Fibroblast of lung (primary cell): ENCODE measurements around the gene PIMREG. TPM values are rescaled to one million over a fixed set of nuclear protein-coding genes. Genes with fewer than 3 reads are reported as not detected.

ENCODE experiments used
- DNase-seq, 2 donors: peaks; one replicate each; pipeline versions ENCODE4 v3.0.0 to v3.0.0-alpha.2; 2010; ENCODE audit warnings: low read depth in 2 of 2
- H2AFZ ChIP-seq: 2 replicates; pipeline ENCODE4 v1.5.1; 2012; ENCODE audit warnings: low read length, control low read depth, inconsistent platforms
- H3K27ac ChIP-seq: 2 replicates; pipeline ENCODE4 v1.5.1; 2011; ENCODE audit warnings: low read length, control low read depth; ENCODE audit not compliant: insufficient read depth
- H3K27me3 ChIP-seq: 2 replicates; pipeline ENCODE4 v1.5.1; 2011; ENCODE audit warnings: mild to moderate bottlenecking, low read length; ENCODE audit not compliant: control insufficient read depth, insufficient read depth
- H3K36me3 ChIP-seq: 2 replicates; pipeline ENCODE4 v1.5.1; 2011; ENCODE audit warnings: low read length; ENCODE audit not compliant: control insufficient read depth, insufficient read depth
- H3K4me1 ChIP-seq: 2 replicates; pipeline ENCODE4 v1.5.1; 2011; ENCODE audit warnings: low read length; ENCODE audit not compliant: control insufficient read depth, insufficient read depth; ENCODE audit errors: extremely low read depth
- H3K4me2 ChIP-seq: 2 replicates; pipeline ENCODE4 v1.5.1; 2011; ENCODE audit warnings: low read length, control low read depth; ENCODE audit not compliant: insufficient read depth; ENCODE audit errors: extremely low read depth
- H3K4me3 ChIP-seq, 4 experiments: fragments of 200-600 bp in 1 of 4; sonication (generic) in 1 of 4; replicated peaks in 1 of 4; 2 replicates each; pipeline ENCODE4 v1.5.1; 2011 to 2016; ENCODE audit warnings: low read length in 4 of 4, low read depth in 3 of 4, mild to moderate bottlenecking in 3 of 4, control low read depth in 2 of 4, inconsistent platforms in 1 of 4, mixed read lengths in 1 of 4; ENCODE audit not compliant: insufficient read depth in 1 of 4; ENCODE audit errors: control extremely low read depth in 1 of 4
- H3K79me2 ChIP-seq: 2 replicates; pipeline ENCODE4 v1.5.1; 2012; ENCODE audit warnings: mild to moderate bottlenecking, low read length, inconsistent platforms; ENCODE audit not compliant: control insufficient read depth, insufficient read depth
- H3K9ac ChIP-seq: 2 replicates; pipeline ENCODE4 v1.5.1; 2011; ENCODE audit warnings: mild to moderate bottlenecking, low read length, control low read depth; ENCODE audit not compliant: insufficient read depth
- H3K9me3 ChIP-seq: 2 replicates; pipeline ENCODE4 v1.5.1; 2012; ENCODE audit warnings: low read depth, low read length; ENCODE audit not compliant: control insufficient read depth, insufficient read depth
- H4K20me1 ChIP-seq: 2 replicates; pipeline ENCODE4 v1.5.1; 2011; ENCODE audit warnings: low read length; ENCODE audit not compliant: control insufficient read depth, insufficient read depth; ENCODE audit errors: extremely low read depth
- EZH2 ChIP-seq: IDR thresholded peaks from 2 replicates; pipeline ENCODE4 v1.5.1; 2012; ENCODE audit warnings: low read length, control low read depth, mild to moderate bottlenecking; ENCODE audit errors: missing control alignments
- polyA plus RNA-seq, 2 donors: library from polyadenylated mRNA; depleted of rRNA in 1 of 2; stranded (reverse) in 1 of 2; unstranded in 1 of 2; fragments of >200 nt; gene quantifications; 2 replicates each; pipeline ENCODE4 v1.2.1, GENCODE V29; 2011 to 2012; ENCODE audit warnings: missing spikeins in 1 of 2
- total RNA-seq: library from RNA; depleted of rRNA; stranded (reverse); fragments of >200 nt; gene quantifications from 2 replicates; pipeline ENCODE4 v1.2.1, GENCODE V29; 2014
- TF ChIP-seq, protein P1 (sequence below), 2 donors: IDR thresholded peaks in 1 of 2; conservative IDR thresholded peaks in 1 of 2; 1 replicate in 1 of 2; 2 replicates in 1 of 2; pipeline ENCODE4 v1.5.1; 2011 to 2012; ENCODE audit warnings: low read length in 2 of 2, control low read depth in 1 of 2, inconsistent platforms in 1 of 2, low read depth in 1 of 2, mild to moderate bottlenecking in 1 of 2

Gene PIMREG
- total and polyA plus RNA-seq, 2 donors (not counting 1 experiment from before 2014, with no cell fraction given), result 6.5 to 10.6 TPM

DNA sequence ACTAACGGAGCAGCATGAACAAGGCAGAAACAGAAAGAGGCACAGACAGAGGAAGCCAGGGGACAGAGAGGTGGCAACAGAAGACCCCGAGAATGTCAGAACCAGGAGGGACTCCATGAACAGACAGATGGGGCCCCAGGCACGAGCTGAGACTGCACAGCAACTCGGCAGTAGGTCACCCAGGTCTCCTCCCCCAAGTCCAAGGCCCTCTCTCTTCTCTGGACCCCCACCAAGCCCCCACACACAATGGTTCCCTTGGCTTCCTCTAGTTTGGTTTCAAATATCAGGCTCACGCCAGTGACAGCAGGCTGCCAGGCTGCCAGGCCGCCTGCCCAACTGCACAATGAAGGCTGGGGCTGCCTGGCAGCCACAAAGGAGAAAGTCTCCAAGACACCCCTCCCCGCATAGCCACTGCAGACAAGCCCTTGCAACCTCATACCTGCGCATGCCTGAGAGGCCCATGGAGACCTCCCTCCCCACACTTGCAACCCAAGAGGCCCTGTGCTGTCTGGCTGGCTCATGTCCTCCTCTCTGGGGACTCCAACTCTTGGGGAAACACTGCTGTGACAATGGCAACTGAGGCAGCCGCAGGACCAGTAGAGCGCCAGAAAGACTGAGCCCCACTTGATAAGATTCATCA, 54.8 kb downstream of the PIMREG start:
- Histone ChIP-seq H3K4me3 (no peak overlapping the region), H3K4me1 (no peaks in the 10 kb centered on the region), H3K4me2 (no peak overlapping the region), H3K27ac (no peak overlapping the region), H3K36me3 (no peaks in the 10 kb centered on the region), H2AFZ (no peak overlapping the region), H3K9ac (no peak overlapping the region), H3K79me2 (no peaks in the 10 kb centered on the region), H4K20me1 (no peaks in the 10 kb centered on the region), H3K9me3 (no peaks in the 10 kb centered on the region), H3K27me3 (peaks cover 16% of the 10 kb centered on the region)
- no peak for TF ChIP-seq EZH2
- TF ChIP-seq, protein P1, sequence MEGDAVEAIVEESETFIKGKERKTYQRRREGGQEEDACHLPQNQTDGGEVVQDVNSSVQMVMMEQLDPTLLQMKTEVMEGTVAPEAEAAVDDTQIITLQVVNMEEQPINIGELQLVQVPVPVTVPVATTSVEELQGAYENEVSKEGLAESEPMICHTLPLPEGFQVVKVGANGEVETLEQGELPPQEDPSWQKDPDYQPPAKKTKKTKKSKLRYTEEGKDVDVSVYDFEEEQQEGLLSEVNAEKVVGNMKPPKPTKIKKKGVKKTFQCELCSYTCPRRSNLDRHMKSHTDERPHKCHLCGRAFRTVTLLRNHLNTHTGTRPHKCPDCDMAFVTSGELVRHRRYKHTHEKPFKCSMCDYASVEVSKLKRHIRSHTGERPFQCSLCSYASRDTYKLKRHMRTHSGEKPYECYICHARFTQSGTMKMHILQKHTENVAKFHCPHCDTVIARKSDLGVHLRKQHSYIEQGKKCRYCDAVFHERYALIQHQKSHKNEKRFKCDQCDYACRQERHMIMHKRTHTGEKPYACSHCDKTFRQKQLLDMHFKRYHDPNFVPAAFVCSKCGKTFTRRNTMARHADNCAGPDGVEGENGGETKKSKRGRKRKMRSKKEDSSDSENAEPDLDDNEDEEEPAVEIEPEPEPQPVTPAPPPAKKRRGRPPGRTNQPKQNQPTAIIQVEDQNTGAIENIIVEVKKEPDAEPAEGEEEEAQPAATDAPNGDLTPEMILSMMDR (conservative IDR thresholded peaks at IDR 0.05 in 1 of 2, IDR thresholded peaks at IDR 0.05 in 1 of 2; ENCODE audit: low read depth in 1 of 2, low read length in 2 of 2), result no peak
- no peak for DNase-seq

Other genes with a start within 250 kb of the PIMREG start
- under 0.01 TPM in 1 of 2 replicates, not detected in the other for gene AIPL1, start 9.3 kb upstream of the PIMREG start, total RNA-seq
- gene AIPL1, start 9.3 kb upstream of the PIMREG start, polyA plus RNA-seq, result 0.05 TPM in 1 of 2 replicates, not detected in the other
- 0.77 and 0.99 TPM in 2 replicates for gene PITPNM3, start 112.1 kb downstream of the PIMREG start, total RNA-seq
- 0.38 and 1.1 TPM in 2 replicates for gene PITPNM3, start 112.1 kb downstream of the PIMREG start, polyA plus RNA-seq
- gene KIAA0753, start 196.3 kb downstream of the PIMREG start, total RNA-seq, result 12.1 and 12.9 TPM in 2 replicates
- gene KIAA0753, start 196.3 kb downstream of the PIMREG start, polyA plus RNA-seq, result 4.6 and 5.8 TPM in 2 replicates
- gene TXNDC17, start 196.6 kb downstream of the PIMREG start, total RNA-seq, result 75.2 and 87.5 TPM in 2 replicates
- gene TXNDC17, start 196.6 kb downstream of the PIMREG start, polyA plus RNA-seq, result 243 and 257 TPM in 2 replicates
- gene MED31, start 207.2 kb downstream of the PIMREG start, total RNA-seq, result 6.4 and 10.6 TPM in 2 replicates
- 14.7 and 17.0 TPM in 2 replicates for gene MED31, start 207.2 kb downstream of the PIMREG start, polyA plus RNA-seq
- 0.26 and 0.33 TPM in 2 replicates for gene C17orf100, start 207.3 kb downstream of the PIMREG start, total RNA-seq
- gene C17orf100, start 207.3 kb downstream of the PIMREG start, polyA plus RNA-seq, result 0.84 and 1.5 TPM in 2 replicates